SK-N-SH treated with all-trans-retinoic acid at 6 μM for 48 hours (cell line): ENCODE results near the gene FOXO3.
A peak's percentile ranks its signal among the peaks of the same experiment; 100 is the strongest.

ENCODE experiments used
- ATAC-seq: fragments of 200-7000 bp; cut with Tn5 transposase; 3 replicates; pipeline ENCODE4 v1.9.1; 2020; ENCODE audit warnings: mild to moderate bottlenecking, moderate library complexity
- ARNTL ChIP-seq: fragments of 450-650 bp; formaldehyde crosslinking; IDR thresholded peaks from 2 replicates; pipeline ENCODE4 v1.5.0; 2020; ENCODE audit warnings: low read depth, mild to moderate bottlenecking, moderate library complexity, borderline replicate concordance
- BACH2 ChIP-seq: fragments of 250-450 bp; sonication (Bioruptor Pico); IDR thresholded peaks from 2 replicates; pipeline ENCODE4 v1.9.0; 2021; ENCODE audit warnings: mild to moderate bottlenecking, borderline replicate concordance
- CREB5 ChIP-seq: fragments of 250-450 bp; sonication (Bioruptor Pico); IDR thresholded peaks from 2 replicates; pipeline ENCODE4 v1.5.1; 2020; ENCODE audit warnings: low read depth, mild to moderate bottlenecking, moderate library complexity
- CSRNP3 ChIP-seq: fragments of 250-450 bp; sonication (Bioruptor Pico); IDR thresholded peaks from 2 replicates; pipeline ENCODE4 v1.5.1; 2021; ENCODE audit warnings: mild to moderate bottlenecking, moderate library complexity
- ESRRG ChIP-seq: fragments of 250-450 bp; sonication (Bioruptor Pico); IDR thresholded peaks from 2 replicates; pipeline ENCODE4 v1.6.1; 2021; ENCODE audit warnings: mild to moderate bottlenecking
- ISL1 ChIP-seq: fragments of 250-450 bp; sonication (Bioruptor Pico); IDR thresholded peaks from 2 replicates; pipeline ENCODE4 v2.1.2; 2022; ENCODE audit warnings: mild to moderate bottlenecking, moderate library complexity
- RARB ChIP-seq: fragments of 250-450 bp; sonication (Bioruptor Pico); IDR thresholded peaks from 2 replicates; pipeline ENCODE4 v1.8.0; 2021; ENCODE audit warnings: mild to moderate bottlenecking, moderate library complexity
- TCF4 ChIP-seq: fragments of 250-450 bp; sonication (Bioruptor Pico); IDR thresholded peaks from 2 replicates; pipeline ENCODE4 v1.8.0; 2021; ENCODE audit warnings: mild to moderate bottlenecking, moderate library complexity, borderline replicate concordance
- TOX ChIP-seq: fragments of 250-450 bp; sonication (Bioruptor Pico); IDR thresholded peaks from 2 replicates; pipeline ENCODE4 v1.8.0; 2021; ENCODE audit warnings: mild to moderate bottlenecking, moderate library complexity, borderline replicate concordance
- ZFP3 ChIP-seq: fragments of 250-450 bp; sonication (Bioruptor Pico); IDR thresholded peaks from 2 replicates; pipeline ENCODE4 v1.5.0; 2020; ENCODE audit warnings: mild to moderate bottlenecking, moderate library complexity
- ZNF565 ChIP-seq: fragments of 450-650 bp; formaldehyde crosslinking; conservative IDR thresholded peaks from 2 replicates; pipeline ENCODE4 v1.5.0; 2020; ENCODE audit warnings: low read depth, mild to moderate bottlenecking, moderate library complexity
- ZNF70 ChIP-seq: fragments of 450-650 bp; formaldehyde crosslinking; IDR thresholded peaks from 2 replicates; pipeline ENCODE4 v1.5.0; 2020; ENCODE audit warnings: mild to moderate bottlenecking, moderate library complexity
- ZNF8 ChIP-seq: fragments of 450-650 bp; formaldehyde crosslinking; IDR thresholded peaks from 2 replicates; pipeline ENCODE4 v1.5.0; 2020; ENCODE audit warnings: mild to moderate bottlenecking, moderate library complexity
- TF ChIP-seq, protein P1 (sequence below): fragments of 250-450 bp; sonication (Bioruptor Pico); IDR thresholded peaks from 2 replicates; pipeline ENCODE4 v1.8.0; 2020; ENCODE audit warnings: mild to moderate bottlenecking, moderate library complexity, borderline replicate concordance
- TF ChIP-seq, protein P2 (sequence below): fragments of 250-450 bp; sonication (Bioruptor Pico); IDR thresholded peaks from 2 replicates; pipeline ENCODE4 v1.8.0; 2021; ENCODE audit warnings: low read depth, mild to moderate bottlenecking, moderate library complexity, borderline replicate concordance
- TF ChIP-seq, protein P3 (sequence below): fragments of 250-450 bp; sonication (Bioruptor Pico); IDR thresholded peaks from 2 replicates; pipeline ENCODE4 v1.5.0; 2020; ENCODE audit warnings: mild to moderate bottlenecking, moderate library complexity

The FOXO3 gene

GRCh38 chr6:108580646-108581045, 19.9 kb downstream of the FOXO3 start (continued):
- TF ChIP-seq, protein P1, sequence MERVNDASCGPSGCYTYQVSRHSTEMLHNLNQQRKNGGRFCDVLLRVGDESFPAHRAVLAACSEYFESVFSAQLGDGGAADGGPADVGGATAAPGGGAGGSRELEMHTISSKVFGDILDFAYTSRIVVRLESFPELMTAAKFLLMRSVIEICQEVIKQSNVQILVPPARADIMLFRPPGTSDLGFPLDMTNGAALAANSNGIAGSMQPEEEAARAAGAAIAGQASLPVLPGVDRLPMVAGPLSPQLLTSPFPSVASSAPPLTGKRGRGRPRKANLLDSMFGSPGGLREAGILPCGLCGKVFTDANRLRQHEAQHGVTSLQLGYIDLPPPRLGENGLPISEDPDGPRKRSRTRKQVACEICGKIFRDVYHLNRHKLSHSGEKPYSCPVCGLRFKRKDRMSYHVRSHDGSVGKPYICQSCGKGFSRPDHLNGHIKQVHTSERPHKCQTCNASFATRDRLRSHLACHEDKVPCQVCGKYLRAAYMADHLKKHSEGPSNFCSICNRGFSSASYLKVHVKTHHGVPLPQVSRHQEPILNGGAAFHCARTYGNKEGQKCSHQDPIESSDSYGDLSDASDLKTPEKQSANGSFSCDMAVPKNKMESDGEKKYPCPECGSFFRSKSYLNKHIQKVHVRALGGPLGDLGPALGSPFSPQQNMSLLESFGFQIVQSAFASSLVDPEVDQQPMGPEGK (CRISPR knock-in tag): no peak
- TF ChIP-seq CSRNP3 (CRISPR knock-in tag): no peak

GRCh38 chr6:108581237-108581931, 20.7 kb downstream of the FOXO3 start:
- ATAC-seq: peak; percentile 66
- TF ChIP-seq ISL1 (CRISPR knock-in tag) (peak; percentile 94), CREB5 (CRISPR knock-in tag) (0 out of 2 replicates have a peak, but pooled peaks have one; percentile 42), ZFP3 (CRISPR knock-in tag) (0 out of 2 replicates have a peak, but pooled peaks have one; percentile 31), TCF4 (CRISPR knock-in tag) (0 out of 2 replicates have a peak, but pooled peaks have one; percentile 79), TOX (CRISPR knock-in tag) (peak; percentile 74), RARB (CRISPR knock-in tag) (no peak), ZNF8 (no peak)
- TF ChIP-seq, protein P2, sequence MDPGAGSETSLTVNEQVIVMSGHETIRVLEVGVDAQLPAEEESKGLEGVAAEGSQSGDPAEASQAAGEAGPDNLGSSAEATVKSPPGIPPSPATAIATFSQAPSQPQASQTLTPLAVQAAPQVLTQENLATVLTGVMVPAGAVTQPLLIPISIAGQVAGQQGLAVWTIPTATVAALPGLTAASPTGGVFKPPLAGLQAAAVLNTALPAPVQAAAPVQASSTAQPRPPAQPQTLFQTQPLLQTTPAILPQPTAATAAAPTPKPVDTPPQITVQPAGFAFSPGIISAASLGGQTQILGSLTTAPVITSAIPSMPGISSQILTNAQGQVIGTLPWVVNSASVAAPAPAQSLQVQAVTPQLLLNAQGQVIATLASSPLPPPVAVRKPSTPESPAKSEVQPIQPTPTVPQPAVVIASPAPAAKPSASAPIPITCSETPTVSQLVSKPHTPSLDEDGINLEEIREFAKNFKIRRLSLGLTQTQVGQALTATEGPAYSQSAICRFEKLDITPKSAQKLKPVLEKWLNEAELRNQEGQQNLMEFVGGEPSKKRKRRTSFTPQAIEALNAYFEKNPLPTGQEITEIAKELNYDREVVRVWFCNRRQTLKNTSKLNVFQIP (CRISPR knock-in tag): peak; percentile 94

GRCh38 chr6:108581932-108582475, 21.3 kb downstream of the FOXO3 start:
- peak; percentile 55 for ATAC-seq
- TF ChIP-seq ESRRG (CRISPR knock-in tag): no peak
- TF ChIP-seq BACH2 (CRISPR knock-in tag): no peak
- no peak for TF ChIP-seq ARNTL (CRISPR knock-in tag)
- TF ChIP-seq CSRNP3 (CRISPR knock-in tag): no peak
- no peak; the same call in 1 of the 2 replicates for TF ChIP-seq TCF4 (CRISPR knock-in tag)
- no peak for TF ChIP-seq ZNF70 (CRISPR knock-in tag)
- no peak for TF ChIP-seq ZNF565 (CRISPR knock-in tag)
- no peak for TF ChIP-seq CREB5 (CRISPR knock-in tag)
- TF ChIP-seq ISL1 (CRISPR knock-in tag): no peak
- TF ChIP-seq, protein P1 (CRISPR knock-in tag): no peak
- TF ChIP-seq, protein P3, sequence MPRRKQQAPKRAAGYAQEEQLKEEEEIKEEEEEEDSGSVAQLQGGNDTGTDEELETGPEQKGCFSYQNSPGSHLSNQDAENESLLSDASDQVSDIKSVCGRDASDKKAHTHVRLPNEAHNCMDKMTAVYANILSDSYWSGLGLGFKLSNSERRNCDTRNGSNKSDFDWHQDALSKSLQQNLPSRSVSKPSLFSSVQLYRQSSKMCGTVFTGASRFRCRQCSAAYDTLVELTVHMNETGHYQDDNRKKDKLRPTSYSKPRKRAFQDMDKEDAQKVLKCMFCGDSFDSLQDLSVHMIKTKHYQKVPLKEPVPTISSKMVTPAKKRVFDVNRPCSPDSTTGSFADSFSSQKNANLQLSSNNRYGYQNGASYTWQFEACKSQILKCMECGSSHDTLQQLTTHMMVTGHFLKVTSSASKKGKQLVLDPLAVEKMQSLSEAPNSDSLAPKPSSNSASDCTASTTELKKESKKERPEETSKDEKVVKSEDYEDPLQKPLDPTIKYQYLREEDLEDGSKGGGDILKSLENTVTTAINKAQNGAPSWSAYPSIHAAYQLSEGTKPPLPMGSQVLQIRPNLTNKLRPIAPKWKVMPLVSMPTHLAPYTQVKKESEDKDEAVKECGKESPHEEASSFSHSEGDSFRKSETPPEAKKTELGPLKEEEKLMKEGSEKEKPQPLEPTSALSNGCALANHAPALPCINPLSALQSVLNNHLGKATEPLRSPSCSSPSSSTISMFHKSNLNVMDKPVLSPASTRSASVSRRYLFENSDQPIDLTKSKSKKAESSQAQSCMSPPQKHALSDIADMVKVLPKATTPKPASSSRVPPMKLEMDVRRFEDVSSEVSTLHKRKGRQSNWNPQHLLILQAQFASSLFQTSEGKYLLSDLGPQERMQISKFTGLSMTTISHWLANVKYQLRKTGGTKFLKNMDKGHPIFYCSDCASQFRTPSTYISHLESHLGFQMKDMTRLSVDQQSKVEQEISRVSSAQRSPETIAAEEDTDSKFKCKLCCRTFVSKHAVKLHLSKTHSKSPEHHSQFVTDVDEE: no peak
